Measurements from ENCODE around the gene ATG2A.

ATG2A gene

GRCh38 chr11:64845129-64845775 is 71.8 kb downstream of the ATG2A start:
- 0 out of 2 replicates have a peak overlapping the region, but pooled peaks have one; percentile 7 for H3K4me3 ChIP-seq (replicated peaks; ENCODE audit: low read depth, low read length)
- TF ChIP-seq, protein P1, sequence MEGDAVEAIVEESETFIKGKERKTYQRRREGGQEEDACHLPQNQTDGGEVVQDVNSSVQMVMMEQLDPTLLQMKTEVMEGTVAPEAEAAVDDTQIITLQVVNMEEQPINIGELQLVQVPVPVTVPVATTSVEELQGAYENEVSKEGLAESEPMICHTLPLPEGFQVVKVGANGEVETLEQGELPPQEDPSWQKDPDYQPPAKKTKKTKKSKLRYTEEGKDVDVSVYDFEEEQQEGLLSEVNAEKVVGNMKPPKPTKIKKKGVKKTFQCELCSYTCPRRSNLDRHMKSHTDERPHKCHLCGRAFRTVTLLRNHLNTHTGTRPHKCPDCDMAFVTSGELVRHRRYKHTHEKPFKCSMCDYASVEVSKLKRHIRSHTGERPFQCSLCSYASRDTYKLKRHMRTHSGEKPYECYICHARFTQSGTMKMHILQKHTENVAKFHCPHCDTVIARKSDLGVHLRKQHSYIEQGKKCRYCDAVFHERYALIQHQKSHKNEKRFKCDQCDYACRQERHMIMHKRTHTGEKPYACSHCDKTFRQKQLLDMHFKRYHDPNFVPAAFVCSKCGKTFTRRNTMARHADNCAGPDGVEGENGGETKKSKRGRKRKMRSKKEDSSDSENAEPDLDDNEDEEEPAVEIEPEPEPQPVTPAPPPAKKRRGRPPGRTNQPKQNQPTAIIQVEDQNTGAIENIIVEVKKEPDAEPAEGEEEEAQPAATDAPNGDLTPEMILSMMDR (IDR thresholded peaks at IDR 0.05; ENCODE audit: low read depth, low read length, missing control alignments), result no peak
- no peak for DNase-seq (ENCODE audit: extremely low read depth, low read depth)

Data from HFF-Myc (cell line).